Measurements from ENCODE around the gene OR2T29. TPM values are rescaled to one million over a fixed set of nuclear protein-coding genes. Genes with fewer than 3 reads are reported as not detected.
"Not testable (repeated sequence)": the region's sequence is repeated elsewhere in the genome, so short reads cannot be mapped to it uniquely, and the experiment has no call there.

Gene OR2T29
- total RNA-seq, 1 donor from 2014 or later = not detected

DNA sequence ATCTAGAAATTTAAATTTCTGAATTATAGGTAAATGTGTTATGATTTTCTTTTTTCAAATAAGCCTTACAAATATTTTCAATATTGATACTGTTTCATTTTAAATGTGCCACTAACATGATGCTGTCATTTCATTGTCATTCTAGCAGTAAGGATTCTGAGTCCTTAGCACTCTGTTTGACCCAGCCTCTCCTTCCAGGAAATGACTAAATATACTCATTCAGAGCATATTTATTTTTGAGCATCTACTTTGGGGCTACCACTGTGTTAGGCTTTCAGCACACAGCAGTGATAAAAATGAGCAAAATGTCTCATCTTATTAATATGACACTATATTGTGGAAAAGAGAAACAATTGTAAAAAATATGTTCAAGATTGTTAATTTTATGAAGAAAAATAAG is 52.4 kb downstream of the OR2T29 start:
- not testable (repeated sequence) for DNase-seq (ENCODE audit: low spot score)

DNA sequence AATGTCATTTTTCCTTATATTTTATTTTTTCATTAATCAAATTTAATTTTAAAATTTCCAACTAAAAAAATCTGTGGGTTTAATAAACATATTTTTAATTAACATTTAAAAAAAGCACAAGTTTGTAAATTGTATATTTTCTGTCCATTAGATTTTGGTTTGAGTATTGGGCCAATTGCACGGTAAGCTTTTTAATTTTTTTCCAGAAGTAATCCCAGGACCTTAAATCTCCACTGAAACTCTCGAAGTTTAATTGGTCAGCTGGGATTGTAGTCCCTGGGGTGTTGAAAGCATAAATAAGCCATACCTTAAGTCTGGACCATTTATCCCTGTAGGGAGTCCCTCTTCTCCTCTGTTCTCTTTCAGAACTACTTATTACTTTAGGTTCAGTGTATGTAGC is 54.8 kb downstream of the OR2T29 start, which contains the start of gene OR2G6:
Gene OR2G6, plus strand, starts transcription at position 301 of the 400 bp plus-strand sequence. CDS start 13,574 bp downstream, outside the sequence.
- not testable (repeated sequence) for DNase-seq (ENCODE audit: low spot score)

Other genes starting within 250 kb of the OR2T29 start
- gene OR2M7, start 238.2 kb downstream of the OR2T29 start, total RNA-seq = not detected
- gene OR14C36, start 214.0 kb downstream of the OR2T29 start, total RNA-seq = not detected
- not detected for gene OR2T4, start 201.1 kb downstream of the OR2T29 start, total RNA-seq
- gene OR2T6, start 187.0 kb downstream of the OR2T29 start, total RNA-seq = not detected
- not detected for gene OR2T1, start 159.7 kb downstream of the OR2T29 start, total RNA-seq
- gene OR2T2, start 117.1 kb downstream of the OR2T29 start, total RNA-seq = not detected
- not detected for gene OR2T3, start 89.4 kb downstream of the OR2T29 start, total RNA-seq
- not detected for gene OR2T5, start 74.2 kb downstream of the OR2T29 start, total RNA-seq
- not detected for gene OR2G6, start 54.7 kb downstream of the OR2T29 start, total RNA-seq
- gene OR2T34, start 12.0 kb upstream of the OR2T29 start, total RNA-seq = not detected
- not detected for gene OR2T10, start 34.9 kb upstream of the OR2T29 start, total RNA-seq
- not detected for gene OR2T11, start 72.3 kb upstream of the OR2T29 start, total RNA-seq
- not detected for gene OR2T35, start 82.5 kb upstream of the OR2T29 start, total RNA-seq
- not detected for gene OR2T27, start 92.8 kb upstream of the OR2T29 start, total RNA-seq
- gene OR14I1, start 140.0 kb upstream of the OR2T29 start, total RNA-seq = not detected
- not detected for gene LYPD8, start 193.0 kb upstream of the OR2T29 start, total RNA-seq

All from mucosa of gallbladder (tissue), 1 donor.